Smooth muscle cell (in vitro differentiated cells): Measurements from ENCODE around the gene USP7. TPM values are rescaled to one million over a fixed set of nuclear protein-coding genes. Genes with fewer than 3 reads are reported as not detected.

Source experiments
- DNase-seq: peaks from one replicate; lab custom pipeline; 2025; ENCODE audit not compliant: unreplicated experiment; lab: John Stamatoyannopoulos, UW
- H2AFZ ChIP-seq: fragments of 200-600 bp; sonication (generic); 2 replicates; pipeline ENCODE4 v1.6.0; 2016; ENCODE audit warnings: antibody characterized with exemption, low read depth, mild to moderate bottlenecking
- H3F3A ChIP-seq: fragments of 200-600 bp; sonication (generic); 2 replicates; pipeline ENCODE4 v1.6.0; 2017; ENCODE audit warnings: antibody characterized with exemption, low read depth
- H3K27ac ChIP-seq: fragments of 200-600 bp; sonication (generic); 2 replicates; pipeline ENCODE4 v1.5.1; 2016; ENCODE audit warnings: low read depth, mild to moderate bottlenecking
- H3K27me3 ChIP-seq: fragments of 200-600 bp; sonication (generic); 2 replicates; pipeline ENCODE4 v1.6.1; 2016; ENCODE audit warnings: low read depth, mild to moderate bottlenecking
- H3K36me3 ChIP-seq: fragments of 200-600 bp; sonication (generic); 2 replicates; pipeline ENCODE4 v1.5.1; 2016; ENCODE audit warnings: low read depth
- H3K4me1 ChIP-seq: fragments of 200-600 bp; sonication (generic); 2 replicates; pipeline ENCODE4 v1.5.1; 2016; ENCODE audit warnings: low read depth
- H3K4me2 ChIP-seq: fragments of 200-600 bp; sonication (generic); 2 replicates; pipeline ENCODE4 v1.6.0; 2016; ENCODE audit warnings: mild to moderate bottlenecking
- H3K4me3 ChIP-seq: fragments of 200-600 bp; sonication (generic); 2 replicates; pipeline ENCODE4 v1.5.1; 2016; ENCODE audit warnings: mild to moderate bottlenecking
- H3K79me2 ChIP-seq: fragments of 200-600 bp; sonication (generic); 2 replicates; pipeline ENCODE4 v1.6.0; 2016; ENCODE audit warnings: low read depth, mild to moderate bottlenecking
- H3K9ac ChIP-seq: fragments of 200-600 bp; sonication (generic); 2 replicates; pipeline ENCODE4 v1.6.0; 2016; ENCODE audit warnings: low read depth
- H3K9me3 ChIP-seq: fragments of 200-600 bp; sonication (generic); replicated peaks from 2 replicates; pipeline ENCODE4 v1.5.1; 2016; ENCODE audit warnings: low read depth
- H4K20me1 ChIP-seq: fragments of 200-600 bp; sonication (generic); 2 replicates; pipeline ENCODE4 v1.6.0; 2016; ENCODE audit warnings: low read depth
- WGBS: methylation state at CpG from one replicate; pipeline ENCODE4 v1.1.7; 2016; ENCODE audit warnings: low lambda C conversion rate; 5-methylcytosine and 5-hydroxymethylcytosine counted together
- polyA plus RNA-seq: library from polyadenylated mRNA; unstranded; fragments of >200 nt; fragmentation: Nextera tagmentation; extraction: Ambion mirVana; gene quantifications from 2 replicates; pipeline ENCODE4 v1.2.1, GENCODE V29; 2016
- total RNA-seq: library from RNA; depleted of rRNA; stranded (reverse); fragments of >200 nt; gene quantifications from 2 replicates; pipeline ENCODE4 v1.2.3, GENCODE V29; 2014
- TF ChIP-seq, protein P1 (sequence below): fragments of 200-600 bp; sonication (generic); IDR thresholded peaks from 2 replicates; pipeline ENCODE4 v1.5.1; 2017; ENCODE audit warnings: borderline replicate concordance, mild to moderate bottlenecking, antibody characterized with exemption; ENCODE audit not compliant: insufficient read depth, poor library complexity, severe bottlenecking

The USP7 gene
- total and polyA plus RNA-seq, 2 experiments from 2014 or later, result 50.7 to 52.1 TPM

- no peaks in the 10 kb centered on the region for H3K9me3 ChIP-seq
- peaks cover 12% of the 10 kb centered on the region for H3F3A ChIP-seq
- 92% methylated on average over 14 of the region's 14 CpGs for WGBS
- no peaks in the 10 kb centered on the region for H3K27me3 ChIP-seq
- no peak overlapping the region for H3K9ac ChIP-seq
- H2AFZ ChIP-seq, result no peak overlapping the region
- peaks cover 74% of the 10 kb centered on the region for H4K20me1 ChIP-seq
- no peak overlapping the region for H3K4me3 ChIP-seq
- H3K4me2 ChIP-seq, result no peak overlapping the region
- no peak overlapping the region for H3K27ac ChIP-seq
- TF ChIP-seq, protein P1, sequence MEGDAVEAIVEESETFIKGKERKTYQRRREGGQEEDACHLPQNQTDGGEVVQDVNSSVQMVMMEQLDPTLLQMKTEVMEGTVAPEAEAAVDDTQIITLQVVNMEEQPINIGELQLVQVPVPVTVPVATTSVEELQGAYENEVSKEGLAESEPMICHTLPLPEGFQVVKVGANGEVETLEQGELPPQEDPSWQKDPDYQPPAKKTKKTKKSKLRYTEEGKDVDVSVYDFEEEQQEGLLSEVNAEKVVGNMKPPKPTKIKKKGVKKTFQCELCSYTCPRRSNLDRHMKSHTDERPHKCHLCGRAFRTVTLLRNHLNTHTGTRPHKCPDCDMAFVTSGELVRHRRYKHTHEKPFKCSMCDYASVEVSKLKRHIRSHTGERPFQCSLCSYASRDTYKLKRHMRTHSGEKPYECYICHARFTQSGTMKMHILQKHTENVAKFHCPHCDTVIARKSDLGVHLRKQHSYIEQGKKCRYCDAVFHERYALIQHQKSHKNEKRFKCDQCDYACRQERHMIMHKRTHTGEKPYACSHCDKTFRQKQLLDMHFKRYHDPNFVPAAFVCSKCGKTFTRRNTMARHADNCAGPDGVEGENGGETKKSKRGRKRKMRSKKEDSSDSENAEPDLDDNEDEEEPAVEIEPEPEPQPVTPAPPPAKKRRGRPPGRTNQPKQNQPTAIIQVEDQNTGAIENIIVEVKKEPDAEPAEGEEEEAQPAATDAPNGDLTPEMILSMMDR, result peak; percentile 5
- H3K79me2 ChIP-seq, result peaks cover 24% of the 10 kb centered on the region
- no peaks in the 10 kb centered on the region for H3K4me1 ChIP-seq
- peaks cover 16% of the 10 kb centered on the region for H3K36me3 ChIP-seq
- no peak for DNase-seq
Observed at GRCh38 chr16:8905795-8906591, 57.7 kb downstream of the USP7 start.

DNA sequence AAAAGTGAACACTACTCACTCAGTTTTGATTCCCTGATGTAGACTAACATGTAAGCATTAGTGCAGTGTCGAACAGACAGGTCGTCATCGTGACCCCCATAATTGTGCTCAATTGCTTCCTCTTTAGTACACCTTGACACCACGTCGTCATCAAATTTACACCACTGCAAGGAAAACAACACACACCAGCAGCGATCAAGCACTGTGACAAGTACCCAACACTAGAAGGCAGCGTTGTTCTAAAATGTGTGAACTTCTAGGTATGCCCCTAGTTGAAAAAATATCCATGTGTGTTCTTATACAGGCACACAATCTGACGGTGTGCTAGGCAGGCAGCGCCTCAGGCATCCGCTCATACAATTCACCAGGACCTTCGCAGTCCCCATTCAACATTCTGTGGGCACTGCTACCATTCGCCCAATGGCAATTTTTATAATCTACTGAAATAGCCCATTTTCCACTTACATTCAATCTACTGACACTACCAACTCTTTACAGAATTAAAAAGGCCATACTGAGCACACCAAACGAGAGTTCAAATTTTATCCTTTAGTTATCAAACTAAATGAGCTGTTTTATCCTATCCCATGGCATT, 58.4 kb downstream of the USP7 start:
- H3K27ac ChIP-seq, result no peak overlapping the region
- H3K4me2 ChIP-seq, result no peak overlapping the region
- H3K27me3 ChIP-seq, result no peaks in the 10 kb centered on the region
- TF ChIP-seq, protein P1, result peak; percentile 32
- no peak overlapping the region for H2AFZ ChIP-seq
- H3F3A ChIP-seq, result peaks cover 7% of the 10 kb centered on the region
- peaks cover 70% of the 10 kb centered on the region for H4K20me1 ChIP-seq
- no peak overlapping the region for H3K9ac ChIP-seq
- H3K4me3 ChIP-seq, result no peak overlapping the region
- WGBS, result 91% methylated on average over 13 of the region's 13 CpGs
- no peaks in the 10 kb centered on the region for H3K4me1 ChIP-seq
- peaks cover 16% of the 10 kb centered on the region for H3K79me2 ChIP-seq
- peaks cover 22% of the 10 kb centered on the region for H3K36me3 ChIP-seq
- DNase-seq, result no peak
- H3K9me3 ChIP-seq, result no peaks in the 10 kb centered on the region

DNA sequence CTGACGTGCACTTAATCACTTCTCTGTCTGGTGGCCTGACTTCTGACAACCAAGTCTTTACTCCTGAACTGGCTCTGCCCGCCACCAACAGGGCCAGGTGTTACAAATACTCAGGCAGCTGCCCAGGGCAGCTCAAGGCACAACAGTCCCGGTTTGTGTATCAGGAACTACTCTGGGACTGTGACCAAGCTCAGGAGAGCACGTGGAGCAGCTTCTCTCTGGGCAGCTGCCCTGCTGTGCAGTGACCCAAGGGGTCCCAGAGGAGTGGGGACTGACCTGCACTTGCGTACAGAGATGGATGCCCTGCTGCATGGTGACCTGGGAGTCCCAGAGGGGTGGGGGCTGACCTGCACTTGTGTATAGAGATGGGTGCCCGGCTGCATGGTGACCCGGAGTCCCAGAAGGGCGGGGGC, 59.7 kb downstream of the USP7 start:
- Histone ChIP-seq H4K20me1 (peaks cover 65% of the 10 kb centered on the region), H3K4me3 (no peak overlapping the region), H3K79me2 (peaks cover 5% of the 10 kb centered on the region), H3K4me2 (no peak overlapping the region), H3K9me3 (no peaks in the 10 kb centered on the region), H2AFZ (no peak overlapping the region), H3K9ac (no peak overlapping the region), H3K27me3 (no peaks in the 10 kb centered on the region), H3F3A (peaks cover under 1% of the 10 kb centered on the region), H3K4me1 (no peaks in the 10 kb centered on the region), H3K27ac (no peak overlapping the region), H3K36me3 (peaks cover 25% of the 10 kb centered on the region)
- DNase-seq, result no peak
- 96% methylated on average over 8 of the region's 8 CpGs for WGBS
- TF ChIP-seq, protein P1, result no peak
